Epithelial cell of esophagus (primary cell): ENCODE measurements around the gene ABAT.

Experiments
- DNase-seq: peaks from one replicate; pipeline ENCODE4 v3.0.0; 2010; ENCODE audit warnings: low read depth
- H3K4me3 ChIP-seq: 2 replicates; pipeline ENCODE4 v1.5.1; 2011; ENCODE audit warnings: mild to moderate bottlenecking, low read length, control low read depth
- CTCF ChIP-seq: IDR thresholded peaks from 2 replicates; pipeline ENCODE4 v1.5.1; 2011; ENCODE audit warnings: low read depth, mild to moderate bottlenecking, low read length, control low read depth, inconsistent platforms; ENCODE audit not compliant: insufficient read depth; ENCODE audit errors: missing control alignments

Gene ABAT

GRCh38 chr16:8642146-8642545 is 32.3 kb upstream of the ABAT start:
- no peak overlapping the region for H3K4me3 ChIP-seq
- TF ChIP-seq CTCF, result no peak
- no peak for DNase-seq

GRCh38 chr16:8644211-8645140 is 29.9 kb upstream of the ABAT start:
- DNase-seq, result no peak
- no peak for TF ChIP-seq CTCF

GRCh38 chr16:8645141-8645521 is 29.3 kb upstream of the ABAT start:
- no peak for DNase-seq
- H3K4me3 ChIP-seq, result no peak overlapping the region
- no peak for TF ChIP-seq CTCF

More at GRCh38 chr16:8644211-8645140, 29.9 kb upstream of the ABAT start:
- H3K4me3 ChIP-seq, result no peak overlapping the region

GRCh38 chr16:8645831-8646230 is 28.6 kb upstream of the ABAT start:
- TF ChIP-seq CTCF, result no peak
- H3K4me3 ChIP-seq, result no peak overlapping the region

GRCh38 chr16:8646326-8647053 is 27.9 kb upstream of the ABAT start:
- no peak overlapping the region for H3K4me3 ChIP-seq
- TF ChIP-seq CTCF, result no peak
- no peak for DNase-seq

More at GRCh38 chr16:8645831-8646230, 28.6 kb upstream of the ABAT start:
- peak; percentile 98 for DNase-seq

GRCh38 chr16:8647721-8648318 is 26.6 kb upstream of the ABAT start:
- DNase-seq, result no peak
- H3K4me3 ChIP-seq, result no peak overlapping the region
- no peak for TF ChIP-seq CTCF
